HepG2 (cell line): Measurements from ENCODE around the gene PCNA. TPM values are rescaled to one million over a fixed set of nuclear protein-coding genes. Genes with fewer than 3 reads are reported as not detected.

Source experiments
- ELF3 ChIP-seq: IDR thresholded peaks from 2 replicates; pipeline ENCODE4 v1.6.1; 2016; ENCODE audit warnings: missing genetic modification reagents, missing compliant biosample characterization
- JUND ChIP-seq: sonication (generic); formaldehyde crosslinking; IDR thresholded peaks from 2 replicates; pipeline ENCODE4 v1.8.0; 2022; ENCODE audit warnings: mild to moderate bottlenecking, missing genetic modification reagents
- KAT2B ChIP-seq: fragments of 150-350 bp; IDR thresholded peaks from 2 replicates; pipeline ENCODE4 v1.6.1; 2014; ENCODE audit warnings: low read depth, low read length, borderline replicate concordance
- KDM5B ChIP-seq: sonication (generic); formaldehyde crosslinking; IDR thresholded peaks from 2 replicates; pipeline ENCODE4 v1.4.0; 2020; ENCODE audit warnings: missing genetic modification reagents, mild to moderate bottlenecking, borderline replicate concordance
- PHB2 ChIP-seq: fragments of 450-650 bp; IDR thresholded peaks from 2 replicates; pipeline ENCODE4 v1.6.1; 2018; ENCODE audit not compliant: partially characterized antibody
- ZMAT3 ChIP-seq: sonication (generic); formaldehyde crosslinking; conservative IDR thresholded peaks from 2 replicates; pipeline ENCODE4 v1.7.0; 2021; ENCODE audit warnings: missing genetic modification reagents
- ZNF20 ChIP-seq: sonication (generic); formaldehyde crosslinking; IDR thresholded peaks from 2 replicates; pipeline ENCODE4 v1.4.0; 2020; ENCODE audit warnings: mild to moderate bottlenecking, moderate library complexity, missing genetic modification reagents
- ZNF367 ChIP-seq: sonication (generic); formaldehyde crosslinking; IDR thresholded peaks from 2 replicates; pipeline ENCODE4 v1.4.0; 2020; ENCODE audit warnings: missing genetic modification reagents, borderline replicate concordance
- ZNF510 ChIP-seq: sonication (generic); formaldehyde crosslinking; IDR thresholded peaks from 2 replicates; pipeline ENCODE4 v1.4.0; 2020; ENCODE audit warnings: low read depth, mild to moderate bottlenecking, missing genetic modification reagents
- ZSCAN12 ChIP-seq: sonication (generic); formaldehyde crosslinking; IDR thresholded peaks from 2 replicates; pipeline ENCODE4 v1.9.0; 2021; ENCODE audit warnings: mild to moderate bottlenecking, missing genetic modification reagents
- polyA plus RNA-seq, 8 experiments: library from polyadenylated mRNA; depleted of rRNA in 3 of 8; stranded (reverse) in 7 of 8; unstranded in 1 of 8; fragments of >200 nt; fragmentation: Illumina TruSeq in 4 of 8; extraction: Trizol in 4 of 8; gene quantifications; 2 replicates each; pipeline versions ENCODE4 v1.2.1 to v1.2.3, GENCODE V29; 2011 to 2016; ENCODE audit warnings: low read depth in 4 of 8, missing spikeins in 1 of 8, mixed read lengths in 1 of 8; ENCODE audit not compliant: insufficient read depth in 1 of 8
- total RNA-seq, 5 experiments: library from RNA; depleted of rRNA; stranded (reverse); fragments of >200 nt; fragmentation: Illumina TruSeq; extraction: Trizol; gene quantifications; 2 replicates each; pipeline ENCODE4 v1.2.3, GENCODE V29; 2016; ENCODE audit warnings: low read depth in 1 of 5
- TF ChIP-seq, protein P1 (sequence below): sonication (generic); formaldehyde crosslinking; IDR thresholded peaks from 2 replicates; pipeline ENCODE4 v1.4.0; 2020; ENCODE audit warnings: missing genetic modification reagents
- TF ChIP-seq, protein P2 (sequence below): sonication (generic); formaldehyde crosslinking; conservative IDR thresholded peaks from 2 replicates; pipeline ENCODE4 v1.4.0; 2020; ENCODE audit warnings: missing genetic modification reagents
- TF ChIP-seq, protein P3 (sequence below): sonication (generic); formaldehyde crosslinking; IDR thresholded peaks from 2 replicates; pipeline ENCODE4 v1.4.0; 2020; ENCODE audit warnings: missing genetic modification reagents, mild to moderate bottlenecking, borderline replicate concordance
- TF ChIP-seq, protein P4 (sequence below): sonication (generic); formaldehyde crosslinking; IDR thresholded peaks from 2 replicates; pipeline ENCODE4 v1.4.0; 2020; ENCODE audit warnings: mild to moderate bottlenecking, missing genetic modification reagents

Gene PCNA
- total and polyA plus RNA-seq, 2 of the 13 experiments (the other 11 are each of a cell fraction or from before 2014, with no cell fraction given): 229 to 655 TPM

DNA sequence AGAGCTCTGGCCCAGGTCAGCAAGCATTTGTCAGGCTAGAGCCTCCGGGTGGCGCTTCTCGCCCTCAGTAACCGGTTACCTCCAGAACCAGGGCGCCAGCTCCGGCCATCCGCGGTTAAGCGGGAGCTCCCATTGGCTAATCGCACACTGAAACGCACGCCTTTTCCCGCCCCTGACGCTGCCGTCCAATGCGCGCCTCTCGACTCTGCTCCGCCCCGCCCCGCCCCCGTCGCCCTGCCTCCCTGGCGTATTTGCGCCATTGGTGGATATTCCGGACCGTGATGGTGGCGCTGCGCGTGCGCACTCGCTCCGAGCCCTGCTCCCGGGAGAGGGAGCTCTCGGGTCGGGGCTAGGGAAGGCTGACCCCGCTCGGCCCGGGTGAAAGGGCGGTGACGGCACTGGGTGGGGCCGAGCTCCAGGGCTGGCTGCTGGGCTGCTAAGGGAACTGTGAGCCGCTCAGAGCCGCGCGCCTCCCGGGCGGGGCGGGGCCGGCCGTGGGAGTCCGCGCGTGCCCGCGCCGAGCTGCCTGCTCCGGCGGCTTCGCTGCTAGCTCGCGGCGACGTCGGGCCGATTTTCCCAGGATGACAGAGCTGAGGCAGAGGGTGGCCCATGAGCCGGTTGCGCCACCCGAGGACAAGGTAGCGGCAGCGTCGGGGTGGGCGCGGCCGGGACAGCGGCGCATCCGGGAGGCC is 6.9 kb upstream of the PCNA start, which contains the start of gene CDS2 (continued):
- peak; percentile 8; the same call in 1 of the 2 replicates for TF ChIP-seq ZMAT3 (CRISPR knock-in tag)
- TF ChIP-seq KAT2B: no peak
- peak; percentile 38 for TF ChIP-seq ELF3 (CRISPR knock-in tag)
- TF ChIP-seq, protein P1, sequence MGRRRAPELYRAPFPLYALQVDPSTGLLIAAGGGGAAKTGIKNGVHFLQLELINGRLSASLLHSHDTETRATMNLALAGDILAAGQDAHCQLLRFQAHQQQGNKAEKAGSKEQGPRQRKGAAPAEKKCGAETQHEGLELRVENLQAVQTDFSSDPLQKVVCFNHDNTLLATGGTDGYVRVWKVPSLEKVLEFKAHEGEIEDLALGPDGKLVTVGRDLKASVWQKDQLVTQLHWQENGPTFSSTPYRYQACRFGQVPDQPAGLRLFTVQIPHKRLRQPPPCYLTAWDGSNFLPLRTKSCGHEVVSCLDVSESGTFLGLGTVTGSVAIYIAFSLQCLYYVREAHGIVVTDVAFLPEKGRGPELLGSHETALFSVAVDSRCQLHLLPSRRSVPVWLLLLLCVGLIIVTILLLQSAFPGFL (CRISPR knock-in tag): peak; percentile 59; the same call in 1 of the 2 replicates
- TF ChIP-seq ZNF20 (CRISPR knock-in tag): no peak
- TF ChIP-seq, protein P2, sequence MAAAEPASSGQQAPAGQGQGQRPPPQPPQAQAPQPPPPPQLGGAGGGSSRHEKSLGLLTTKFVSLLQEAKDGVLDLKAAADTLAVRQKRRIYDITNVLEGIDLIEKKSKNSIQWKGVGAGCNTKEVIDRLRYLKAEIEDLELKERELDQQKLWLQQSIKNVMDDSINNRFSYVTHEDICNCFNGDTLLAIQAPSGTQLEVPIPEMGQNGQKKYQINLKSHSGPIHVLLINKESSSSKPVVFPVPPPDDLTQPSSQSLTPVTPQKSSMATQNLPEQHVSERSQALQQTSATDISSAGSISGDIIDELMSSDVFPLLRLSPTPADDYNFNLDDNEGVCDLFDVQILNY: peak; percentile 94
- TF ChIP-seq, protein P3, sequence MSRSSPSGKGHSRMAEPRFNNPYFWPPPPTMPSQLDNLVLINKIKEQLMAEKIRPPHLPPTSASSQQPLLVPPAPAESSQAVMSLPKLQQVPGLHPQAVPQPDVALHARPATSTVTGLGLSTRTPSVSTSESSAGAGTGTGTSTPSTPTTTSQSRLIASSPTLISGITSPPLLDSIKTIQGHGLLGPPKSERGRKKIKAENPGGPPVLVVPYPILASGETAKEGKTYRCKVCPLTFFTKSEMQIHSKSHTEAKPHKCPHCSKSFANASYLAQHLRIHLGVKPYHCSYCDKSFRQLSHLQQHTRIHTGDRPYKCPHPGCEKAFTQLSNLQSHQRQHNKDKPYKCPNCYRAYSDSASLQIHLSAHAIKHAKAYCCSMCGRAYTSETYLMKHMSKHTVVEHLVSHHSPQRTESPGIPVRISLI (CRISPR knock-in tag): no peak
- TF ChIP-seq ZNF510: peak; percentile 80; the same call in 1 of the 2 replicates
- no peak for TF ChIP-seq PHB2
- TF ChIP-seq KDM5B (CRISPR knock-in tag): no peak; the same call in 1 of the 2 replicates
- TF ChIP-seq ZSCAN12 (CRISPR knock-in tag): peak; percentile 85; the same call in 1 of the 2 replicates
- TF ChIP-seq JUND (CRISPR knock-in tag): no peak; the same call in 1 of the 2 replicates
- TF ChIP-seq ZNF367: 0 out of 2 replicates have a peak, but pooled peaks have one; percentile 42
- TF ChIP-seq, protein P4, sequence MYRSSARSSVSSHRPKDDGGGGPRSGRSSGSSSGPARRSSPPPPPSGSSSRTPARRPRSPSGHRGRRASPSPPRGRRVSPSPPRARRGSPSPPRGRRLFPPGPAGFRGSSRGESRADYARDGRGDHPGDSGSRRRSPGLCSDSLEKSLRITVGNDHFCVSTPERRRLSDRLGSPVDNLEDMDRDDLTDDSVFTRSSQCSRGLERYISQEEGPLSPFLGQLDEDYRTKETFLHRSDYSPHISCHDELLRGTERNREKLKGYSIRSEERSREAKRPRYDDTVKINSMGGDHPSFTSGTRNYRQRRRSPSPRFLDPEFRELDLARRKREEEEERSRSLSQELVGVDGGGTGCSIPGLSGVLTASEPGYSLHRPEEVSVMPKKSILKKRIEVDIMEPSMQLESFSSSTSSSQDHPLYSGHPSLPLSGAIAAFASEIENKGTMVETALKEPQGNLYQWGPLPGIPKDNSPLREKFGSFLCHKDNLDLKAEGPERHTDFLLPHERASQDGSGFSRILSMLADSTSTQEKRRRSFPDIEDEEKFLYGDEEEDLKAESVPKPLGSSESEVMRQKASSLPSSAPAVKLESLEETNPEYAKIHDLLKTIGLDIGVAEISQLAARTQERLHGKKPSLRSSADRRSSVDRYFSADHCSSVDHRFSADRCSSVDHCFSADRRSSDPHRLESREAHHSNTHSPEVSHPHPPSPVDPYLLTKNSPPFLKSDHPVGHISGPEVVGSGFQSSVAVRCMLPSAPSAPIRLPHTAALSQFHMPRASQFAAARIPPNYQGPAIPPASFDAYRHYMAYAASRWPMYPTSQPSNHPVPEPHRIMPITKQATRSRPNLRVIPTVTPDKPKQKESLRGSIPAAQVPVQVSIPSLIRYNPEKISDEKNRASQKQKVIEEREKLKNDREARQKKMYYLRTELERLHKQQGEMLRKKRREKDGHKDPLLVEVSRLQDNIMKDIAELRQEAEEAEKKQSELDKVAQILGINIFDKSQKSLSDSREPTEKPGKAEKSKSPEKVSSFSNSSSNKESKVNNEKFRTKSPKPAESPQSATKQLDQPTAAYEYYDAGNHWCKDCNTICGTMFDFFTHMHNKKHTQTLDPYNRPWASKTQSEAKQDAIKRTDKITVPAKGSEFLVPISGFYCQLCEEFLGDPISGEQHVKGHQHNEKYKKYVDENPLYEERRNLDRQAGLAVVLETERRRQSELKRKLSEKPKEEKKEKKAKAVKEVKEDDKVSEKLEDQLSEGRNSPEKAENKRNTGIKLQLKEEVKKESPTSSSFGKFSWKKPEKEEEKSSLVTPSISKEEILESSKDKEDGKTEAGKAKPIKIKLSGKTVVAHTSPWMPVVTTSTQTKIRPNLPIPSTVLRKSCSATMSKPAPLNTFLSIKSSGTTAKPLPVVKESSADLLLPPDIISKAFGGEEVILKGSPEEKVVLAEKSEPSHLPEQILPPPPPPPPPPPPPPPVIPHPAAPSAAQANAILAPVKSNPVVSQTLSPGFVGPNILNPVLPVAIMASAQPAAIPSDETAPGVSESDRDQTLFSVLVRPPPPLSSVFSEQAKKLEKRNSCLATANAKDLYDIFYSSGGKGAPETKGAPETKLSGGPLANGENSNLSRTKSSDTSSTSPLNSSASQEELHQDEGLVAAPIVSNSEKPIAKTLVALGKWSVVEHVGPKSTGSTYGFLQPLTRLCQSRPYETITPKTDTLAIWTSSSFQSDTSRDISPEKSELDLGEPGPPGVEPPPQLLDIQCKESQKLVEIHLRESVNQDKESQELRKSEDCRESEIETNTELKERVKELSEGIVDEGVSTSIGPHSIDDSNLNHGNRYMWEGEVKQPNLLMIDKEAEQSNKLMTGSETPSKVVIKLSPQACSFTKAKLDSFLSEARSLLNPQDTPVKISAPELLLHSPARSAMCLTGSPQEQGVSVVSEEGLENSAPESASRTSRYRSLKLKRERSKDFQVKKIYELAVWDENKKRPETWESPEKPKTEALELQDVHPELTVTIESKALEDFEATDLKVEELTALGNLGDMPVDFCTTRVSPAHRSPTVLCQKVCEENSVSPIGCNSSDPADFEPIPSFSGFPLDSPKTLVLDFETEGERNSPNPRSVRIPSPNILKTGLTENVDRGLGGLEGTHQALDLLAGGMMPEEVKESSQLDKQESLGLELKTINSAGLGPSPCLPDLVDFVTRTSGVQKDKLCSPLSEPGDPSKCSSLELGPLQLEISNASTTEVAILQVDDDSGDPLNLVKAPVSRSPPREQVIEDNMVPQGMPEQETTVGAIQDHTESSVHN: no peak
